GM12872 (cell line): Measurements from ENCODE around the gene HLTF.

Source experiments
- TF ChIP-seq, protein P1 (sequence below): IDR thresholded peaks from 3 replicates; pipeline ENCODE4 v1.5.1; 2011; ENCODE audit warnings: low read depth, mild to moderate bottlenecking, low read length, moderate library complexity; ENCODE audit not compliant: insufficient read depth

Gene HLTF

DNA sequence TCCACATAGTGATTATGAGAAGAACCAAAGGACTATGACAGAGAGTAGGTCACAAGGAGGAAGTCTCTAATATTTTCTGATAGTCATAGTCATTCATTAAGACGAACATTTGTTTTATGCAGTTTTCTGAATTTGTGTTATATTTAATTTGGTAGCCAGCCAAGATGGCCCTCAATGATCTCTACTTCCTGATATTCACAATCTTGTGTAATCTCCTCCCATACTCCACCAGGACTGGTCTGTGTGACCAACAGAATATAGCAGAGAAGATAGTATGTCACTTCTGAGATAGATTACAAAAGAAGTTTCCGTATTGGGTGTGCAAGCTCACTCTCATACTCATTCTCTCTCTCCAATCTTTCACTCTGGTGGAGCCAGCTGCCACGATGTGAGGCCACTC lies 30.8 kb downstream of the HLTF start:
- TF ChIP-seq, protein P1, sequence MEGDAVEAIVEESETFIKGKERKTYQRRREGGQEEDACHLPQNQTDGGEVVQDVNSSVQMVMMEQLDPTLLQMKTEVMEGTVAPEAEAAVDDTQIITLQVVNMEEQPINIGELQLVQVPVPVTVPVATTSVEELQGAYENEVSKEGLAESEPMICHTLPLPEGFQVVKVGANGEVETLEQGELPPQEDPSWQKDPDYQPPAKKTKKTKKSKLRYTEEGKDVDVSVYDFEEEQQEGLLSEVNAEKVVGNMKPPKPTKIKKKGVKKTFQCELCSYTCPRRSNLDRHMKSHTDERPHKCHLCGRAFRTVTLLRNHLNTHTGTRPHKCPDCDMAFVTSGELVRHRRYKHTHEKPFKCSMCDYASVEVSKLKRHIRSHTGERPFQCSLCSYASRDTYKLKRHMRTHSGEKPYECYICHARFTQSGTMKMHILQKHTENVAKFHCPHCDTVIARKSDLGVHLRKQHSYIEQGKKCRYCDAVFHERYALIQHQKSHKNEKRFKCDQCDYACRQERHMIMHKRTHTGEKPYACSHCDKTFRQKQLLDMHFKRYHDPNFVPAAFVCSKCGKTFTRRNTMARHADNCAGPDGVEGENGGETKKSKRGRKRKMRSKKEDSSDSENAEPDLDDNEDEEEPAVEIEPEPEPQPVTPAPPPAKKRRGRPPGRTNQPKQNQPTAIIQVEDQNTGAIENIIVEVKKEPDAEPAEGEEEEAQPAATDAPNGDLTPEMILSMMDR = no peak

DNA sequence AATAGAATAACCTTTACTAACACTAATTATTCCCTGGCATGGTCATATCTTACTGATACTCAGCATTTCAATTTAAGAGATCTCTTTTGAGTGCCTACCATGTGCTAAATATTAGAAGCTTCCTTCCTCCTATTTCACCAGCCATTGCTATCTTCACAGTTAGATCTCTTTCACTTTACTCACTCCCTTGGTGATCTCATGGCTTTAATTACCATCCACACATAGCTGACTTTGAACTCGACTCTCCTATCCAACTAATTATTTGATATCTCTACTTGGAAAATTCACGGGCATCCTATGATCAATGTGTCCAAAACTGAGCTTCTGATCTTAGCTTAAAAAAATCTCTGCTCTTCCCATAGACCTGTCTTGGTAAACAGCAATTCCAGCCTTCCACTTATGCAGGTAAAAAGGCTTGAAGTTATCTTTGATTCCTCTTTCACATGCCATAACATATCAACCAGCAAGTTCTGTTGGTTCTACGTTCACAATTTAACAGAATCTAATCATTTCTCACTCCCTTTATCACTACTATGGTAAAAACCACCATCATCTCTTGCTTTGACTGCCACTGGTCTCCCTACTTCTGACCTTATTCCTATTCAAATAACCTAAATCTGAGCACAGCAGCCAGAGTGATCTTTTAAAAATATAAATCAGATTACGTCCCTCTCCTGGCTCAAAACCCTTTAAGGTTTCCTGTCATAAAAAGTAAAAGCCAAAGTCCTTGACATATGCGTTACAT lies 41.8 kb downstream of the HLTF start:
- TF ChIP-seq, protein P1 = no peak

DNA sequence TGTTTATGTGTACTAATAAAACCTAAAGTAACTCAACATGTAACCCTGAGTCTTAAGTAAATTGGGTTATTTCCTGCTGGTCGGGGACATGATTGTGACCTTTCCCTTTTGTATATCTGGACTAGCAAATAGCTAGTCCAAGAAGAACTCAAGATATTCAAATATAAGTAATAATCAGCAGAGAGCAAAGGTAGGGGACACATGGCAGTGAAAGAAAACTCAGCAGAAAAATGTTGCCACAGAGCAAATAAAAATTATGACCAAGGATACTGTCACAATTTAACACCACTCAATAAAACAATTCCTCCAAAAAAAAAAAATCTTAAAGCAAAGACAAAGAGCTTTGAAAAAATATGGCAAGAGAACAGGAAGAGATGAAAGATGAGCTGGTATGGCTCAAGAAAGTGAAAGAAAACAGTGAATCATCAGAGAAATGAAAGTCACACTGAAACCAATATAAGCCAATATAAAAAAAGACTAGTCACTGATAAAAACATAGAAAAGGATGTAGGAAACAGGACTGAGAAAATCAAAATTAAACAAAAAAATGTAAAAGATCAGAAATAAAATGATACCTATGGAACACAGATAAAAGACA lies 43.4 kb downstream of the HLTF start:
- TF ChIP-seq, protein P1 = no peak

DNA sequence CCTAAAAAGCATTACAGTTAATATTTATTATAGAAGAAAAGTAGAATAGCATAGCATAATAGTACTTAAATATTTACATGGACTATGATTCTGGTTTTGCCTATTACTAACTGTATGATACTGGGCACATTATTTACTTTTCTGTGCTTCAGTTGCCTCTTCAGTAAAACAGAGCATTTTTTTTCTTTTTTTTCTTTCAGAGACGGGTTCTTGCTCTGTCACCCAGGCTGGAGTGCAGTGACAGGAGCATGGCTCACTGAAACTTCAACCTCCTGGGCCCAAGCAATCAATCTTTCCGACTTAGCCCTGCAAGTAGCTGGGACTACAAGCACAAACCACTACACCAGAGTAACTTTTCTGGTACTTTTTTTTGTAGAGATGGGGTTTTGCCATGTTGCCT lies 48.0 kb downstream of the HLTF start:
- TF ChIP-seq, protein P1 = no peak

DNA sequence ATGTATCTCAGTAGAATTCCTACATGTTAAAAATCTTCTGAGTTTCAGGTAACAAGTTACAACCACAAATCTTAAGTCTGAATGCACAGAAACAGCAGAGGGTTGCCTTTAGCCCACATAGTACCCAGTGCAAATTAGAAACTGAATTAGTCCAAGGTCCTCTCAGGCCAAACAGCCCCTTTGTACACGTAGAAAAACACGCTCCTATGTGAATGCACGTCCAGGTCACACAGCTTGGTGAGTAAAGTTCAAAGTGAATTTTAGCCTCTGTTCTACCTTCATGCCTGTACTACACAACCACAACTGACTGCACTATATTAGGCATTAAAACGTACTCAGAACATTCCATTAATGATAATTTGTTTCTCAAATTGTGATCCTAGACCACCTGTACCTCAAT lies 48.6 kb downstream of the HLTF start:
- TF ChIP-seq, protein P1 = no peak

DNA sequence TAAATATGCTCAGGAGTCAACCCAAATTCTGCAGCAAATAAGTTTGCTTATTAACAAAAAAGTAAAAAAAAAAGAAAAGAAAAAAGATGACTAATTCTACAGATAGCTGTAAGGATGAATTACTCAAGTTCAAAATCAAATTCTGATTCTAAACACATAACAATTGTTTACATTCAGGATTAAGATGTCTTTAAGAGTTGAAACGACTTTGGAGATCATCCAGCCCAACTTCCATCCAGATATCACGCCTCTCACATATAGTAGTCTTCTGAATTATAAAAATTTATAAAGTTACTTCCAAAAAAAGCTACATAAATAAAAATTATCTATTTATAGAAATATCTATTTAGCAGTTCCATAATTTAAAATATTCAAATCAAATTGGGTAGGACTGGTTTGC lies 55.2 kb downstream of the HLTF start:
- TF ChIP-seq, protein P1 = no peak

DNA sequence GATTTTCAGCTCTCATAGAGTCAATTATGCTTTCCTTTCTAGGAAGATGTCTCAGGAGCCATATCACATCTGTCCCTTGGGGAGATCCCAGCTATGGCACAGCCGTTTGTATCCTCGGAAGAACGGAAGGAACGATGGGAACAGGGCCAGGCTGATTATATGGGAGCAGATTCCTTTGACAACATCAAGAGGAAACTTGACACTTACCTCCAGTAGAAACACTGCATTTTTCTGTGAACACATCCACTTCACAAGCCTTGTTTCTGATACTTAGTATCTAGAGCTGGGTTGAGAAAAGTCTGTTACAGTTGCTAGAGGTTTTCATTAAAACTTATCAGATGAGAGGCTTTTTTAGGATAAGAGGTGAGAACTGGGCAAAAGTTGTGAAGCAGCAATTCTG lies 59.6 kb downstream of the HLTF start:
- TF ChIP-seq, protein P1 = no peak
